Esophagus squamous epithelium (tissue), 5 donors: ENCODE results near the gene OR5C1. TPM values are rescaled to one million over a fixed set of nuclear protein-coding genes. Genes with fewer than 3 reads are reported as not detected.
A peak's percentile ranks its signal among the peaks of the same experiment; 100 is the strongest.
"Not testable (repeated sequence)": the region's sequence is repeated elsewhere in the genome, so short reads cannot be mapped to it uniquely, and the experiment has no call there.

ENCODE experiments used
- DNase-seq: peaks from one replicate; lab custom pipeline; 2025; lab: John Stamatoyannopoulos, UW
- H3K27ac ChIP-seq, 4 donors: fragments of 200-600 bp; sonication (generic); one replicate each; pipeline ENCODE4 v1.5.1; 2016 to 2019; ENCODE audit warnings: mild to moderate bottlenecking in 1 of 4
- H3K27me3 ChIP-seq, 4 donors: fragments of 200-600 bp; sonication (generic); 1 replicate in 3 of 4; 2 replicates in 1 of 4; pipeline versions ENCODE4 v1.5.1 to v1.6.0; 2017 to 2021; ENCODE audit warnings: antibody characterized with exemption in 1 of 4
- H3K36me3 ChIP-seq, 3 donors: fragments of 200-600 bp; sonication (generic); one replicate each; pipeline ENCODE4 v1.5.1; 2016 to 2019
- H3K4me1 ChIP-seq, 3 donors: fragments of 200-600 bp; sonication (generic); one replicate each; pipeline ENCODE4 v1.5.1; 2017 to 2019
- H3K4me3 ChIP-seq, 4 donors: fragments of 200-600 bp; sonication (generic); 1 replicate in 3 of 4; 2 replicates in 1 of 4; pipeline ENCODE4 v1.5.1; 2016 to 2019; ENCODE audit warnings: mild to moderate bottlenecking in 2 of 4, moderate library complexity in 1 of 4
- H3K9me3 ChIP-seq, 3 donors: fragments of 200-600 bp; sonication (generic); one replicate each; pipeline ENCODE4 v1.5.1; 2016 to 2019
- POLR2A ChIP-seq, 4 donors: fragments of 450-650 bp; IDR thresholded peaks; one replicate each; pipeline ENCODE4 v1.6.1; 2017; ENCODE audit warnings: antibody characterized with exemption in 4 of 4, mild to moderate bottlenecking in 4 of 4, moderate library complexity in 3 of 4
- WGBS, 2 donors: methylation state at CpG; one replicate each; pipeline ENCODE4 v1.1.5; 2018; 5-methylcytosine and 5-hydroxymethylcytosine counted together
- intact Hi-C: fragments of 100-400 bp; cut with DNase I; formaldehyde crosslinking; loops from one replicate; pipeline ENCODE4 v1.15.0; 2022
- total RNA-seq, 4 donors: library from RNA; depleted of rRNA; stranded (reverse); fragments of >200 nt; gene quantifications; one replicate each; pipeline ENCODE4 v1.1.0, GENCODE V29; 2016
- TF ChIP-seq, protein P1 (sequence below), 6 experiments: fragments of 450-650 bp in 4 of 6; fragments of 200-600 bp in 2 of 6; sonication (generic) in 2 of 6; IDR thresholded peaks; one replicate each; pipeline ENCODE4 v1.5.1; 2016 to 2019; ENCODE audit warnings: antibody characterized with exemption in 6 of 6, mild to moderate bottlenecking in 4 of 6, moderate library complexity in 4 of 6
- donor health status: DM: yes; HTN: yes; CAD: no.

Gene OR5C1
- total RNA-seq, 4 donors from 2014 or later, result not detected

- Histone ChIP-seq H3K9me3 (no peaks in the 10 kb centered on the region), H3K27ac (peak overlapping the region in 3 of 4 donors; percentile 32 to 56 (median 54)), H3K4me3 (no peak overlapping the region), H3K27me3 (no peaks in the 10 kb centered on the region), H3K4me1 (peaks cover 10 to 60% (median 15%) of the 10 kb centered on the region in 3 donors), H3K36me3 (peaks cover 0 to 84% (median 9%) of the 10 kb centered on the region in 3 donors)
- TF ChIP-seq, protein P1, sequence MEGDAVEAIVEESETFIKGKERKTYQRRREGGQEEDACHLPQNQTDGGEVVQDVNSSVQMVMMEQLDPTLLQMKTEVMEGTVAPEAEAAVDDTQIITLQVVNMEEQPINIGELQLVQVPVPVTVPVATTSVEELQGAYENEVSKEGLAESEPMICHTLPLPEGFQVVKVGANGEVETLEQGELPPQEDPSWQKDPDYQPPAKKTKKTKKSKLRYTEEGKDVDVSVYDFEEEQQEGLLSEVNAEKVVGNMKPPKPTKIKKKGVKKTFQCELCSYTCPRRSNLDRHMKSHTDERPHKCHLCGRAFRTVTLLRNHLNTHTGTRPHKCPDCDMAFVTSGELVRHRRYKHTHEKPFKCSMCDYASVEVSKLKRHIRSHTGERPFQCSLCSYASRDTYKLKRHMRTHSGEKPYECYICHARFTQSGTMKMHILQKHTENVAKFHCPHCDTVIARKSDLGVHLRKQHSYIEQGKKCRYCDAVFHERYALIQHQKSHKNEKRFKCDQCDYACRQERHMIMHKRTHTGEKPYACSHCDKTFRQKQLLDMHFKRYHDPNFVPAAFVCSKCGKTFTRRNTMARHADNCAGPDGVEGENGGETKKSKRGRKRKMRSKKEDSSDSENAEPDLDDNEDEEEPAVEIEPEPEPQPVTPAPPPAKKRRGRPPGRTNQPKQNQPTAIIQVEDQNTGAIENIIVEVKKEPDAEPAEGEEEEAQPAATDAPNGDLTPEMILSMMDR (IDR thresholded peaks at IDR 0.05), result no peak
- TF ChIP-seq POLR2A (IDR thresholded peaks at IDR 0.05), result no peak
- intact Hi-C loops, result no loop called here
- 83 to 90% methylated on average over 6 of the region's 6 CpGs for WGBS, 2 donors
- DNase-seq, result no peak
These were observed 33.3 kb downstream of the OR5C1 start for GRCh38 chr9:122822056-122822455.

GRCh38 chr9:122822938-122823337 lies 34.2 kb downstream of the OR5C1 start:
- TF ChIP-seq POLR2A (IDR thresholded peaks at IDR 0.05), result no peak
- TF ChIP-seq, protein P1 (IDR thresholded peaks at IDR 0.05), result no peak
- WGBS, 2 donors, result 93 to 100% methylated on average over 3 to 4 of the region's 4 CpGs
- no peaks in the 10 kb centered on the region for H3K9me3 ChIP-seq
- intact Hi-C loops, result no loop called here
- no peak for DNase-seq
- H3K4me1 ChIP-seq, result peaks cover 13 to 69% (median 20%) of the 10 kb centered on the region in 3 donors
- H3K27me3 ChIP-seq, result no peaks in the 10 kb centered on the region
- H3K36me3 ChIP-seq, result peaks cover 0 to 75% (median 9%) of the 10 kb centered on the region in 3 donors
- no peak overlapping the region for H3K4me3 ChIP-seq
- H3K27ac ChIP-seq, result no peak overlapping the region

DNA sequence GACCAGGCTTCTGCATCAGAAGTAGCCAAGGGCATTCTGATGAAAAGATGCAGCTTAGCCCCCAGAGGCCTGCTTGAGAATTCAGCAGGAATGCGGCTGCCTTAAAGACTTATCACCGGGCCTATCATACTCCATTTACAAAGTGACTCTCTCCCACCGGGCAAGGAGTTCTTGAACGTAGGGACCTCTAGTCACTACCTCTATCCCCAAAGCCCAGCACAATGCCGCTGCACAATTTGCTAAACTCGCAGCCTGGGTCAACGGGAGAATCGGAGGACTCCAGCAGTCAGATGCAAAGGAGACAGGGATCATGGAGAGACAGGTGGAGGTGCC lies 39.0 kb downstream of the OR5C1 start:
- Histone ChIP-seq H3K4me1 (peaks cover 9 to 42% (median 13%) of the 10 kb centered on the region in 3 donors), H3K36me3 (peaks cover 0 to 36% (median 0%) of the 10 kb centered on the region in 3 donors), H3K27me3 (no peaks in the 10 kb centered on the region), H3K27ac (peak overlapping the region; percentile 98 to 99 (median 99)), H3K9me3 (no peaks in the 10 kb centered on the region), H3K4me3 (peak overlapping the region; percentile 79 to 100 (median 90))
- intact Hi-C loops, result no loop called here
- no peak for DNase-seq
- 1 to 2% methylated on average over 8 of the region's 8 CpGs for WGBS, 2 donors
- TF ChIP-seq, protein P1 (IDR thresholded peaks at IDR 0.05), result no peak
- TF ChIP-seq POLR2A (IDR thresholded peaks at IDR 0.05), result no peak

- H3K27ac ChIP-seq, result peak overlapping the region; percentile 98 to 99 (median 99)
- peaks cover 0 to 24% (median 0%) of the 10 kb centered on the region in 3 donors for H3K36me3 ChIP-seq
- intact Hi-C loops, H3K27me3 ChIP-seq, H3K9me3 ChIP-seq, DNase-seq: not testable (repeated sequence)
- H3K4me1 ChIP-seq, result peaks cover 9 to 42% (median 13%) of the 10 kb centered on the region in 3 donors
- peak overlapping the region; percentile 79 to 100 (median 90) for H3K4me3 ChIP-seq
- WGBS, 2 donors, result 66 to 69% methylated on average over 18 of the region's 18 CpGs
These were observed 40.2 kb downstream of the OR5C1 start for GRCh38 chr9:122828965-122829284.

- DNase-seq, result no peak
- intact Hi-C loops, result no loop called here
- peaks cover 2 to 23% (median 3%) of the 10 kb centered on the region in 3 donors for H3K4me1 ChIP-seq
- no peak for TF ChIP-seq POLR2A (IDR thresholded peaks at IDR 0.05)
- TF ChIP-seq, protein P1 (IDR thresholded peaks at IDR 0.05), result no peak
- H3K27ac ChIP-seq, result no peak overlapping the region
- H3K27me3 ChIP-seq, result no peaks in the 10 kb centered on the region
- no peaks in the 10 kb centered on the region for H3K9me3 ChIP-seq
- H3K4me3 ChIP-seq, result no peak overlapping the region
- WGBS, 2 donors, result 87 to 93% methylated on average over 3 of the region's 3 CpGs
- no peaks in the 10 kb centered on the region for H3K36me3 ChIP-seq
These were observed 43.5 kb downstream of the OR5C1 start for GRCh38 chr9:122832194-122832593.

DNA sequence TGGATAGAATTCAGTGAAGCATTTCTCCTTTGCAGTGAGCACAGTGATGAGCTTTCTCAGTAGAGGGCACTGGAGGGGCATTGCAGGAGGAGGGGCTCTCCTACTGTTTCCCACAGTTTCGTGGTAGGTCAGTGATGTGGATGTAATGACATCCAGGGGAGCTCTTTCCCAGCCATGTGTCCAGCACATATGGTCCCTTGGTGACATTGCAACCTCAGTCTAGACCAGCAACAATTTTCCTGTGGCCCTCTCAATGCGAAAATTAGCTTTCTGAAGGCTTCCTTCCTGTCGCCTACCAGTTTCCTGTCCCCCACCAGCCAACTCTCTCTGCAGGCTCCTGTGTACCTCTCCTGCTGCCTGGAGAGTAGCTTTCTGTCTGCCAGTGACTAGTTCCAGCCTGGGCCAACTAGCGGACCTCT lies 46.6 kb downstream of the OR5C1 start:
- DNase-seq, result no peak
- no peaks in the 10 kb centered on the region for H3K9me3 ChIP-seq
- H3K27ac ChIP-seq, result no peak overlapping the region
- intact Hi-C loops, result no loop called here
- H3K4me3 ChIP-seq, result no peak overlapping the region
- no peaks in the 10 kb centered on the region for H3K27me3 ChIP-seq
- H3K4me1 ChIP-seq, result peaks cover 0 to 10% (median 0%) of the 10 kb centered on the region in 3 donors
- no peaks in the 10 kb centered on the region for H3K36me3 ChIP-seq
- TF ChIP-seq POLR2A (IDR thresholded peaks at IDR 0.05), result no peak
- TF ChIP-seq, protein P1 (IDR thresholded peaks at IDR 0.05), result no peak
- 50 to 57% methylated on average over 2 to 4 of the region's 4 CpGs for WGBS, 2 donors
